Fibroblast of pulmonary artery (primary cell): ENCODE data around the gene PYCR2.

Experiments used
- DNase-seq: peaks from one replicate; pipeline ENCODE4 v3.0.0-alpha.2; 2010; ENCODE audit warnings: low read depth
- H3K4me3 ChIP-seq: replicated peaks from 2 replicates; pipeline ENCODE4 v1.5.1; 2011; ENCODE audit warnings: low read depth, mild to moderate bottlenecking, control low read depth, low read length, moderate library complexity
- TF ChIP-seq, protein P1 (sequence below): IDR thresholded peaks from 2 replicates; pipeline ENCODE4 v1.5.1; 2011; ENCODE audit warnings: mild to moderate bottlenecking, control low read depth, low read length, inconsistent platforms; ENCODE audit errors: missing control alignments

PYCR2 gene

DNA sequence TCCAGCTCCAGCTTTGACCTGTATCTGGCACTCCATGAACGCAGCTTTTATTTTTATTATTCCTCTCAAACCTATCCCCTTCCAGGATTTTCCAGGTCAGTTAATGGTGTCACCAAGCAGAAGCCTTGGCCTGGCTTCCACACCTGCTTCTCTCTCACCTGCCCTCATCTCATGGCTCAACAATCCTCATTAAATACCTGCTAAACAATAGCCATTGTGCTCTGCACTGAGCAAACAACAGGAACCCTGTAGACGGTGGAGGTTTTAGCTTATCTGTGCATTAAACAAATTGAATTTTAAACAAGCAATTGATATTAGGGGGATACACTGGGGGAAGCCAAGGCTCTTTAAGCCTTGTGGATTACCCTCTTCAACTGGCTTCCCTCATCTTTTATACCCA, 15.3 kb downstream of the PYCR2 start:
- TF ChIP-seq, protein P1, sequence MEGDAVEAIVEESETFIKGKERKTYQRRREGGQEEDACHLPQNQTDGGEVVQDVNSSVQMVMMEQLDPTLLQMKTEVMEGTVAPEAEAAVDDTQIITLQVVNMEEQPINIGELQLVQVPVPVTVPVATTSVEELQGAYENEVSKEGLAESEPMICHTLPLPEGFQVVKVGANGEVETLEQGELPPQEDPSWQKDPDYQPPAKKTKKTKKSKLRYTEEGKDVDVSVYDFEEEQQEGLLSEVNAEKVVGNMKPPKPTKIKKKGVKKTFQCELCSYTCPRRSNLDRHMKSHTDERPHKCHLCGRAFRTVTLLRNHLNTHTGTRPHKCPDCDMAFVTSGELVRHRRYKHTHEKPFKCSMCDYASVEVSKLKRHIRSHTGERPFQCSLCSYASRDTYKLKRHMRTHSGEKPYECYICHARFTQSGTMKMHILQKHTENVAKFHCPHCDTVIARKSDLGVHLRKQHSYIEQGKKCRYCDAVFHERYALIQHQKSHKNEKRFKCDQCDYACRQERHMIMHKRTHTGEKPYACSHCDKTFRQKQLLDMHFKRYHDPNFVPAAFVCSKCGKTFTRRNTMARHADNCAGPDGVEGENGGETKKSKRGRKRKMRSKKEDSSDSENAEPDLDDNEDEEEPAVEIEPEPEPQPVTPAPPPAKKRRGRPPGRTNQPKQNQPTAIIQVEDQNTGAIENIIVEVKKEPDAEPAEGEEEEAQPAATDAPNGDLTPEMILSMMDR, result no peak
- DNase-seq, result no peak
- H3K4me3 ChIP-seq, result no peak overlapping the region

- TF ChIP-seq, protein P1, result no peak
- H3K4me3 ChIP-seq, result no peak overlapping the region
- no peak for DNase-seq
Measured at GRCh38 chr1:225908013-225908640, 15.9 kb downstream of the PYCR2 start.

GRCh38 chr1:225907341-225907740, 16.7 kb downstream of the PYCR2 start:
- no peak overlapping the region for H3K4me3 ChIP-seq
- DNase-seq, result no peak
- TF ChIP-seq, protein P1, result no peak

DNA sequence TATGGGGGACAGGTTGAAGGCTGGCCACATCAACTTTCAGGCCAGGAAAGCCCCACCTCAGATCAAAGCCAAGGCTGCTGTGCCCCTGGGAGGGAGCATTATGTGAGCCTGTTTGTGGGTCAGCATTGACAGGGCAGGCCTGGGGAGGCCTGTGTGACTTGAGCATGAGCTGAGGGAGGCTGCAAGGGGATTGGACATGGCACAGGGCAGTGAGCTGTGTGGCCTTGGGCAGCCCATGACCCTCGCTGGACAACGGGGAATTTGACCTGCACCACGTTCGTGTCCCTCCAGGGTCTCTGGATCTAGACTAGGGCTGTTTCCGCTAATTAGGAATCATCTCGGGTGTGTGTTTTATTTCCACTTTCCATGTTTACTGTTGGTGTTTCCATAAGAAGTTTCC, 17.6 kb downstream of the PYCR2 start:
- TF ChIP-seq, protein P1, result no peak

DNA sequence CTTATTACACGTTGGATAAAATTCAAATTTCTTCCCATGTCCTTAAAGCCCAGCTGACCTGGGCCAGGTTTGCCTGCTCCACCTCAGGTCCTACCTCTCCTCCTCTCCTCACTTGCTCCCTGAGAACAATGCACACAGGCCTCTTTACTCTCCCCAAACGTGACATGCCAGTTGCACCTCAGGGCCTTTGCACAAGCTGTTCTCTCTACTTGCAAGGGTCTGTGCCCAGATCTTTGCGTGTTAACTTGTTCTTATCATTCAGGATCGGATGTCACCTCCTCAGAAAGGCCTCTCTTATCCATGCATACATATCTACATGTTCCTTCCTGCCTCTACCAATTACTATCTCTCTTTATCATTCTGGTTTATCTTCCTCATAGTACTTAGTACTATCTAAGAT, 20.4 kb downstream of the PYCR2 start:
- TF ChIP-seq, protein P1, result no peak
- DNase-seq, result no peak

More for the DNA sequence above, 17.6 kb downstream of the PYCR2 start:
- H3K4me3 ChIP-seq, result no peak overlapping the region
- DNase-seq, result no peak

GRCh38 chr1:225899044-225899925, 24.8 kb downstream of the PYCR2 start:
- DNase-seq, result no peak
- H3K4me3 ChIP-seq, result no peak overlapping the region
- TF ChIP-seq, protein P1, result no peak

More for the DNA sequence above, 20.4 kb downstream of the PYCR2 start:
- H3K4me3 ChIP-seq, result no peak overlapping the region
